ENCODE measurements around the gene MTERF4.

MTERF4 gene

DNA sequence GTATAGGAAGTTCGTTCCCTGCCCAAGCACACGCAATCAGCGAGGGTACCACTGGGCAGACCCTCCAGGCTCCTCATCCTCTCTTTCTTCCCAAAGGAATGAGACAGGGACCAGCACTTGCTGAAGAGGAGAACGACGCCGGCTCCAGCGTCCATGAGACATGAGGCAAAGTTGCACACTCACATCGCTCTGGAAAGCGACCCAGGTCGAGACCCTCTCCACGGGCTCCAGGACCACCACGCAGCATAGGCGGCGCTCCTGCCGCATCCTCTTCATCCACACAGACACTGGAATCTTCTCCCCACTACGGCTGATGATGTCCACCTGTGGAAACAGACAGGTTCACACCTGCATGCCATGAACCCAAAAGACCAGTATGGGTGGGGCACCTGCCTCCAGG is 36.4 kb upstream of the MTERF4 start:
- DNase-seq (ENCODE audit: low read depth), result no peak
- TF ChIP-seq, protein P1, sequence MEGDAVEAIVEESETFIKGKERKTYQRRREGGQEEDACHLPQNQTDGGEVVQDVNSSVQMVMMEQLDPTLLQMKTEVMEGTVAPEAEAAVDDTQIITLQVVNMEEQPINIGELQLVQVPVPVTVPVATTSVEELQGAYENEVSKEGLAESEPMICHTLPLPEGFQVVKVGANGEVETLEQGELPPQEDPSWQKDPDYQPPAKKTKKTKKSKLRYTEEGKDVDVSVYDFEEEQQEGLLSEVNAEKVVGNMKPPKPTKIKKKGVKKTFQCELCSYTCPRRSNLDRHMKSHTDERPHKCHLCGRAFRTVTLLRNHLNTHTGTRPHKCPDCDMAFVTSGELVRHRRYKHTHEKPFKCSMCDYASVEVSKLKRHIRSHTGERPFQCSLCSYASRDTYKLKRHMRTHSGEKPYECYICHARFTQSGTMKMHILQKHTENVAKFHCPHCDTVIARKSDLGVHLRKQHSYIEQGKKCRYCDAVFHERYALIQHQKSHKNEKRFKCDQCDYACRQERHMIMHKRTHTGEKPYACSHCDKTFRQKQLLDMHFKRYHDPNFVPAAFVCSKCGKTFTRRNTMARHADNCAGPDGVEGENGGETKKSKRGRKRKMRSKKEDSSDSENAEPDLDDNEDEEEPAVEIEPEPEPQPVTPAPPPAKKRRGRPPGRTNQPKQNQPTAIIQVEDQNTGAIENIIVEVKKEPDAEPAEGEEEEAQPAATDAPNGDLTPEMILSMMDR (conservative IDR thresholded peaks at IDR 0.05; ENCODE audit: low read depth, low read length), result no peak
- H3K4me3 ChIP-seq (ENCODE audit: low read length), result no peak overlapping the region

DNA sequence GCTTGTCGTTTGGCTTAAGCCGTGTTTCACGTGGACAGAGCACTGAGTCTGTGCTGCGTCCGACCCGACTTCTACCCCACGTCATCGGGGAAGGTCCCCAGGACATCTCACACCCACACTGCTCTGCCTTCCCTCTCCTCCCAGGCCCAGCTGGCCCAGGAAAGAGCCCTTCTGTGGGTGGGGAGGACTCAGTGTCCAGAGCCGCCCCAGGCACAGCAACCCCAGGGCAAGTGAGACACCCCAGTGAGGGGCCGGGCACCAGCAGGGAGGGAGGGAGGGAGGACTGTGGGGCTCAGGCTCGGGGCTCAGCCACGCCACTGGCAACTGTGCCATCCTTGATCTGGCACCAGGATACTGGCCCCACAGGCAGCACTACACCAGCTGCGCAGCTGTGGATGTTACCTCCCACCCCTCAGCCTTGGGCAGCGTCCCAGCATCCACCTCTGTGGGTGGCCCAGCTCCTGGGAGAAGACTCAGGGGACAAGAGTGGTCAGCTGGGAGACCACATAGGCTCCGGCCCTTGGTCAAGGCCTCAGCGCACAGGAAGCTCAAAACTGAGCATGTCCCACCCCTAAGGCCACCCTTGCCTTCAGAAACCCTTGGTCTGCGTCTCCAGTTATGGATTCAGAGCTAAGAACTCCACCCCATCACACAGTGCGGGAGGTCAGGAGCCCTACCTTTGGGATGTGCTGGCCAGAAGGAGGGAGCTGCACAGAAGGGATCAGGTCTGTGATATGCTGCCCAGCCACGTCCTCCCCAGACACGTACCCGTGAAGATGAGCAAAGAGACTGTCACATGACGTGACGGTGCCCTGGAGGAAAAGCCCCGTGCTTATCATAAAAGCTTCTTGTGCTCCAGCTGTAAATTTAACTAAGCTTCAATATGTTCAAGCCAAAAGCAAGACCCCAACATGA is 35.4 kb upstream of the MTERF4 start:
- no peak overlapping the region for H3K4me3 ChIP-seq (ENCODE audit: low read length)
- no peak for DNase-seq (ENCODE audit: low read depth)
- TF ChIP-seq, protein P1 (conservative IDR thresholded peaks at IDR 0.05; ENCODE audit: low read depth, low read length), result no peak

- H3K4me3 ChIP-seq (ENCODE audit: low read length), result no peak overlapping the region
- DNase-seq (ENCODE audit: low read depth), result no peak
- TF ChIP-seq, protein P1 (conservative IDR thresholded peaks at IDR 0.05; ENCODE audit: low read depth, low read length), result no peak
Observed at GRCh38 chr2:241136661-241137260, 34.7 kb upstream of the MTERF4 start.

DNA sequence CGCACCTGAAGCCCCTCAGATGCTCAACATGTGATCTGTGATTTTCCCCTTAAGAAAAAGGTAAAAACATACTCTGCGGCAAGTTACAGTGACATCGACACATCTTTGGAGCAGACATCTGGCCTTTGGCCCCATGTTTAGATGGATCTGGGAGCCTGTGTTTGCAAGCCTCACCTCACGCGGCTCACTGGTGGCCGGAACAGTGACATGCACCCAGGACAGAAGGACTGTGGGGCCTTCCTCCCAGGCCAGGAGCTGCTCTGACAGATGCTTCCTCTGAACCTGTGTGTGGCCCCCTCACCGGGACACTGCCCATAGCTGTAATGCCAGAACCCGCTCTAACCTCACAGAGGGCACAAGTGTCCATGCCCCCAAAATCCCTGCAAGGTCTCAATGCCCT is 34.1 kb upstream of the MTERF4 start:
- H3K4me3 ChIP-seq (ENCODE audit: low read length), result no peak overlapping the region
- TF ChIP-seq, protein P1 (conservative IDR thresholded peaks at IDR 0.05; ENCODE audit: low read depth, low read length), result no peak
- no peak for DNase-seq (ENCODE audit: low read depth)

- no peak for DNase-seq (ENCODE audit: low read depth)
- H3K4me3 ChIP-seq (ENCODE audit: low read length), result no peak overlapping the region
Observed at GRCh38 chr2:241135737-241136136, 33.6 kb upstream of the MTERF4 start.

GRCh38 chr2:241134711-241135110 is 32.6 kb upstream of the MTERF4 start:
- no peak overlapping the region for H3K4me3 ChIP-seq (ENCODE audit: low read length)
- DNase-seq (ENCODE audit: low read depth), result no peak
- TF ChIP-seq, protein P1 (conservative IDR thresholded peaks at IDR 0.05; ENCODE audit: low read depth, low read length), result no peak

More at GRCh38 chr2:241135737-241136136, 33.6 kb upstream of the MTERF4 start:
- TF ChIP-seq, protein P1 (conservative IDR thresholded peaks at IDR 0.05; ENCODE audit: low read depth, low read length), result no peak

Measured in retinal pigment epithelial cell (primary cell).